UCSD-AML1 (cell line): ENCODE measurements around the gene INF2.
"Not testable (repeated sequence)": the region's sequence is repeated elsewhere in the genome, so short reads cannot be mapped to it uniquely, and the experiment has no call there.

ENCODE experiments used
- DNase-seq: peaks from one replicate; lab custom pipeline; 2025; ENCODE audit not compliant: unreplicated experiment; lab: John Stamatoyannopoulos, UW

INF2 gene

GRCh38 chr14:104717646-104718045 is 28.2 kb downstream of the INF2 start:
- no peak for DNase-seq

GRCh38 chr14:104718147-104718546 is 28.7 kb downstream of the INF2 start:
- no peak for DNase-seq

- no peak for DNase-seq
Measured at GRCh38 chr14:104718871-104719270, 29.5 kb downstream of the INF2 start.

- no peak for DNase-seq
Measured at GRCh38 chr14:104719343-104719742, 29.9 kb downstream of the INF2 start.

GRCh38 chr14:104721505-104722431 is 32.4 kb downstream of the INF2 start:
- DNase-seq, result no peak

- DNase-seq, result no peak
Measured at GRCh38 chr14:104722938-104723650, 33.7 kb downstream of the INF2 start.

- peak; percentile 77 for DNase-seq
Measured at GRCh38 chr14:104723651-104724406, 34.4 kb downstream of the INF2 start, which contains the start of gene ADSS1. Gene ADSS1, plus strand, starts transcription at chr14:104724229. Its CDS starts 42 bp downstream, at chr14:104724271.

GRCh38 chr14:104724407-104724980 is 35.1 kb downstream of the INF2 start:
- DNase-seq, result no peak

GRCh38 chr14:104724981-104725771 is 35.8 kb downstream of the INF2 start:
- peak; percentile 67 for DNase-seq

GRCh38 chr14:104725772-104726548 is 36.5 kb downstream of the INF2 start:
- DNase-seq, result no peak

- DNase-seq, result no peak
Measured at GRCh38 chr14:104726600-104727451, 37.4 kb downstream of the INF2 start.

- no peak for DNase-seq
Measured at GRCh38 chr14:104728631-104729030, 39.2 kb downstream of the INF2 start.

- not testable (repeated sequence) for DNase-seq
Measured at GRCh38 chr14:104729176-104729834, 39.9 kb downstream of the INF2 start.

GRCh38 chr14:104729835-104730181 is 40.4 kb downstream of the INF2 start:
- DNase-seq, result no peak

- DNase-seq, result no peak
Measured at GRCh38 chr14:104730487-104730886, 41.1 kb downstream of the INF2 start.

- no peak for DNase-seq
Measured at GRCh38 chr14:104731320-104732294, 42.2 kb downstream of the INF2 start.

- DNase-seq, result no peak
Measured at GRCh38 chr14:104732355-104732804, 43.0 kb downstream of the INF2 start.
